Measurements from ENCODE around the gene VANGL2. TPM values are rescaled to one million over a fixed set of nuclear protein-coding genes. Genes with fewer than 3 reads are reported as not detected.

VANGL2 gene
- polyA plus RNA-seq, 1 donor from 2014 or later = 22.6 TPM

DNA sequence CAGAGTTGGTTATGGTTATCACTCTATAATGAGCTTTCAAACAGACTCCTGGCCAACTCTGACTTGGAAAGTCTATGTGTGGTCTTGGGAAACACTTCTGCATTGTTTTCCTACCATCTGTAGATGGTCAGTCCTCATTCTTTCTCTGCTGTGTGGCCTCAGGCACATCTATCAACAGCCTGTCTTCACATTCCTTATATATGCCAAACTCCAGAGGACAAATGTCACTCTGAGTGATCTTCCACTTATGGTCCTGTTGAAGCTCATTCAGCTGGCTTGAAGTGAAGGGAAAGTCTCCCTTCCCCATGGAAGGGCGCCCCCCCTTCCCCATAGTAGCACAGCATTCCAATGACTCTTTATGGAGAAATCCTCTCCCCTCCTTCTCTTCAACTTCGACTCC, 58.7 kb downstream of the VANGL2 start:
- H3K27ac ChIP-seq (ENCODE audit: low read length) = no peak overlapping the region
- no peaks in the 10 kb centered on the region for H3K9me3 ChIP-seq (ENCODE audit: low read length)
- no peaks in the 10 kb centered on the region for H3K36me3 ChIP-seq (ENCODE audit: insufficient read depth, low read length)
- no peaks in the 10 kb centered on the region for H4K20me1 ChIP-seq (ENCODE audit: insufficient read depth)
- no peak overlapping the region for H2AFZ ChIP-seq (ENCODE audit: low read depth, low read length)
- no peak overlapping the region for H3K4me2 ChIP-seq (ENCODE audit: low read length)
- no peak for TF ChIP-seq SMC3 (conservative IDR thresholded peaks at IDR 0.05; ENCODE audit: poor library complexity)
- TF ChIP-seq, protein P1, sequence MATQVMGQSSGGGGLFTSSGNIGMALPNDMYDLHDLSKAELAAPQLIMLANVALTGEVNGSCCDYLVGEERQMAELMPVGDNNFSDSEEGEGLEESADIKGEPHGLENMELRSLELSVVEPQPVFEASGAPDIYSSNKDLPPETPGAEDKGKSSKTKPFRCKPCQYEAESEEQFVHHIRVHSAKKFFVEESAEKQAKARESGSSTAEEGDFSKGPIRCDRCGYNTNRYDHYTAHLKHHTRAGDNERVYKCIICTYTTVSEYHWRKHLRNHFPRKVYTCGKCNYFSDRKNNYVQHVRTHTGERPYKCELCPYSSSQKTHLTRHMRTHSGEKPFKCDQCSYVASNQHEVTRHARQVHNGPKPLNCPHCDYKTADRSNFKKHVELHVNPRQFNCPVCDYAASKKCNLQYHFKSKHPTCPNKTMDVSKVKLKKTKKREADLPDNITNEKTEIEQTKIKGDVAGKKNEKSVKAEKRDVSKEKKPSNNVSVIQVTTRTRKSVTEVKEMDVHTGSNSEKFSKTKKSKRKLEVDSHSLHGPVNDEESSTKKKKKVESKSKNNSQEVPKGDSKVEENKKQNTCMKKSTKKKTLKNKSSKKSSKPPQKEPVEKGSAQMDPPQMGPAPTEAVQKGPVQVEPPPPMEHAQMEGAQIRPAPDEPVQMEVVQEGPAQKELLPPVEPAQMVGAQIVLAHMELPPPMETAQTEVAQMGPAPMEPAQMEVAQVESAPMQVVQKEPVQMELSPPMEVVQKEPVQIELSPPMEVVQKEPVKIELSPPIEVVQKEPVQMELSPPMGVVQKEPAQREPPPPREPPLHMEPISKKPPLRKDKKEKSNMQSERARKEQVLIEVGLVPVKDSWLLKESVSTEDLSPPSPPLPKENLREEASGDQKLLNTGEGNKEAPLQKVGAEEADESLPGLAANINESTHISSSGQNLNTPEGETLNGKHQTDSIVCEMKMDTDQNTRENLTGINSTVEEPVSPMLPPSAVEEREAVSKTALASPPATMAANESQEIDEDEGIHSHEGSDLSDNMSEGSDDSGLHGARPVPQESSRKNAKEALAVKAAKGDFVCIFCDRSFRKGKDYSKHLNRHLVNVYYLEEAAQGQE (IDR thresholded peaks at IDR 0.05; ENCODE audit: borderline replicate concordance) = no peak
- TF ChIP-seq EP300 (conservative IDR thresholded peaks at IDR 0.05; ENCODE audit: poor library complexity, severe bottlenecking) = no peak
- no peaks in the 10 kb centered on the region for H3K79me2 ChIP-seq (replicated peaks; ENCODE audit: insufficient read depth, low read length)
- no peaks in the 10 kb centered on the region for H3K9me2 ChIP-seq (ENCODE audit: insufficient read depth, low read length)
- no peaks in the 10 kb centered on the region for H3K27me3 ChIP-seq (ENCODE audit: insufficient read depth, low read depth, low read length)
- H3K4me3 ChIP-seq (ENCODE audit: low read length) = no peak overlapping the region
- no peaks in the 10 kb centered on the region for H3F3A ChIP-seq (ENCODE audit: insufficient read depth, low read length, poor library complexity, severe bottlenecking)
- no peak overlapping the region for H3K9ac ChIP-seq (ENCODE audit: low read length)

DNA sequence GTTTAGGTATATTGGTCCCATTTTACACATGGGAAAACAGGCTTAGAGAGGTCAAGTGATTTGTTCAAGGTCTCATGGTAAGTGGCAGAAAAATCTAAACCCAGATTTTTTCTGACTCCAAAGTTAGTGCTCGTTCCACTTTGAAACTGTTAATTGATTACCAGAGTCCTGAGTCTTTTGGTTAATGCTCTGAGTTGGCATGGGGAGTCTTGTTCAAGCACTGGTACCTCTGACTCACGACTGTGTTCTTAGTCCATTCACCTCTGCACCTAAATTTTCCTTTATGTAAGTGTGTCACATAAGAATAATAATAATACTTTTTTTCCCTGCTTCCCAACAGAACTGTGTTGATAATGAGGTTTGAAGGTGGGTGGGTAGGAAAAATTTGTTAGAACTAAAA, 59.3 kb downstream of the VANGL2 start:
- Histone ChIP-seq H3K9ac (ENCODE audit: low read length) (no peak overlapping the region), H3K36me3 (ENCODE audit: insufficient read depth, low read length) (no peaks in the 10 kb centered on the region), H3K9me2 (ENCODE audit: insufficient read depth, low read length) (no peaks in the 10 kb centered on the region), H2AFZ (ENCODE audit: low read depth, low read length) (no peak overlapping the region), H3K27ac (ENCODE audit: low read length) (no peak overlapping the region), H3K9me3 (ENCODE audit: low read length) (no peaks in the 10 kb centered on the region), H3K4me3 (ENCODE audit: low read length) (no peak overlapping the region), H3K27me3 (ENCODE audit: insufficient read depth, low read depth, low read length) (no peaks in the 10 kb centered on the region), H3K4me2 (ENCODE audit: low read length) (no peak overlapping the region), H4K20me1 (ENCODE audit: insufficient read depth) (no peaks in the 10 kb centered on the region), H3F3A (ENCODE audit: insufficient read depth, low read length, poor library complexity, severe bottlenecking) (no peaks in the 10 kb centered on the region), H3K79me2 (replicated peaks; ENCODE audit: insufficient read depth, low read length) (no peaks in the 10 kb centered on the region)
- TF ChIP-seq, protein P2, sequence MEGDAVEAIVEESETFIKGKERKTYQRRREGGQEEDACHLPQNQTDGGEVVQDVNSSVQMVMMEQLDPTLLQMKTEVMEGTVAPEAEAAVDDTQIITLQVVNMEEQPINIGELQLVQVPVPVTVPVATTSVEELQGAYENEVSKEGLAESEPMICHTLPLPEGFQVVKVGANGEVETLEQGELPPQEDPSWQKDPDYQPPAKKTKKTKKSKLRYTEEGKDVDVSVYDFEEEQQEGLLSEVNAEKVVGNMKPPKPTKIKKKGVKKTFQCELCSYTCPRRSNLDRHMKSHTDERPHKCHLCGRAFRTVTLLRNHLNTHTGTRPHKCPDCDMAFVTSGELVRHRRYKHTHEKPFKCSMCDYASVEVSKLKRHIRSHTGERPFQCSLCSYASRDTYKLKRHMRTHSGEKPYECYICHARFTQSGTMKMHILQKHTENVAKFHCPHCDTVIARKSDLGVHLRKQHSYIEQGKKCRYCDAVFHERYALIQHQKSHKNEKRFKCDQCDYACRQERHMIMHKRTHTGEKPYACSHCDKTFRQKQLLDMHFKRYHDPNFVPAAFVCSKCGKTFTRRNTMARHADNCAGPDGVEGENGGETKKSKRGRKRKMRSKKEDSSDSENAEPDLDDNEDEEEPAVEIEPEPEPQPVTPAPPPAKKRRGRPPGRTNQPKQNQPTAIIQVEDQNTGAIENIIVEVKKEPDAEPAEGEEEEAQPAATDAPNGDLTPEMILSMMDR (IDR thresholded peaks at IDR 0.05; ENCODE audit: poor library complexity, severe bottlenecking) = no peak
- TF ChIP-seq SMC3 (conservative IDR thresholded peaks at IDR 0.05; ENCODE audit: poor library complexity) (no peak), EZH2 (IDR thresholded peaks at IDR 0.05; ENCODE audit: borderline replicate concordance, insufficient read depth, low read length, poor library complexity, severe bottlenecking) (no peak), EP300 (conservative IDR thresholded peaks at IDR 0.05; ENCODE audit: poor library complexity, severe bottlenecking) (no peak), POLR2AphosphoS5 (IDR thresholded peaks at IDR 0.05) (no peak), RAD21 (conservative IDR thresholded peaks at IDR 0.05) (no peak), MXI1 (conservative IDR thresholded peaks at IDR 0.05; ENCODE audit: poor library complexity, severe bottlenecking) (no peak)

DNA sequence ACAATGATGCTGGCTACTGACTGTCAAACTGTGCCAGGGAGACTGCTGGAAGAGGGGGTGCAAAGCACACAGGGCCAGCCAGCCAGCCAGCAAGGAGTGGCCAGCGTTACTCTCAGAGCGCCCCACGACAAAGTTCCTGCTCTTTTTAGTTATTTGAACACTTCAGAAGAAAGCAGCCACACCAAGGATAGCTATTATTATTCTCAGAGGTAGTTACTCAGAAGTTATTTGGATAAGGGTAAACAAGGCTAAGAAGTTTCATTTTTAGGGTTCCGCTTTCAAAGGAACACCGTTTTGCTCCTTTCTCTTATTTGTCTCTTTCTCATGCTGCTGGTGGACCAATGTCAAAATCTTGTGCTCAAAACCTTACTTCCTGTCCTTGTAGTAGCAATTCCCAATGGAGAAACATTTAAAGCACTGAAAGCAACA, 59.9 kb downstream of the VANGL2 start:
- Histone ChIP-seq H3F3A (ENCODE audit: insufficient read depth, low read length, poor library complexity, severe bottlenecking) (no peaks in the 10 kb centered on the region), H3K27me3 (ENCODE audit: insufficient read depth, low read depth, low read length) (no peaks in the 10 kb centered on the region), H3K9me2 (ENCODE audit: insufficient read depth, low read length) (no peaks in the 10 kb centered on the region), H2AFZ (ENCODE audit: low read depth, low read length) (no peak overlapping the region), H3K36me3 (ENCODE audit: insufficient read depth, low read length) (no peaks in the 10 kb centered on the region), H3K27ac (ENCODE audit: low read length) (no peak overlapping the region), H3K9ac (ENCODE audit: low read length) (no peak overlapping the region), H3K79me2 (replicated peaks; ENCODE audit: insufficient read depth, low read length) (no peaks in the 10 kb centered on the region), H3K4me2 (ENCODE audit: low read length) (no peak overlapping the region), H4K20me1 (ENCODE audit: insufficient read depth) (no peaks in the 10 kb centered on the region), H3K4me3 (ENCODE audit: low read length) (no peak overlapping the region), H3K9me3 (ENCODE audit: low read length) (no peaks in the 10 kb centered on the region)
- no peak for TF ChIP-seq EZH2 (IDR thresholded peaks at IDR 0.05; ENCODE audit: borderline replicate concordance, insufficient read depth, low read length, poor library complexity, severe bottlenecking)
- TF ChIP-seq RAD21 (conservative IDR thresholded peaks at IDR 0.05) = no peak

Measured in neural cell (in vitro differentiated cells).